Activated CD8-positive, alpha-beta memory T cell treated with anti-CD3 and anti-CD28 coated beads, Interleukin-2, amount 50 U/mL, for 1 hour (primary cell): Measurements from ENCODE around the gene HMGB2.

Experiments used
- DNase-seq: peaks from one replicate; pipeline ENCODE4 v3.0.0-alpha.2; 2020; ENCODE audit errors: extremely low read depth

Gene HMGB2

DNA sequence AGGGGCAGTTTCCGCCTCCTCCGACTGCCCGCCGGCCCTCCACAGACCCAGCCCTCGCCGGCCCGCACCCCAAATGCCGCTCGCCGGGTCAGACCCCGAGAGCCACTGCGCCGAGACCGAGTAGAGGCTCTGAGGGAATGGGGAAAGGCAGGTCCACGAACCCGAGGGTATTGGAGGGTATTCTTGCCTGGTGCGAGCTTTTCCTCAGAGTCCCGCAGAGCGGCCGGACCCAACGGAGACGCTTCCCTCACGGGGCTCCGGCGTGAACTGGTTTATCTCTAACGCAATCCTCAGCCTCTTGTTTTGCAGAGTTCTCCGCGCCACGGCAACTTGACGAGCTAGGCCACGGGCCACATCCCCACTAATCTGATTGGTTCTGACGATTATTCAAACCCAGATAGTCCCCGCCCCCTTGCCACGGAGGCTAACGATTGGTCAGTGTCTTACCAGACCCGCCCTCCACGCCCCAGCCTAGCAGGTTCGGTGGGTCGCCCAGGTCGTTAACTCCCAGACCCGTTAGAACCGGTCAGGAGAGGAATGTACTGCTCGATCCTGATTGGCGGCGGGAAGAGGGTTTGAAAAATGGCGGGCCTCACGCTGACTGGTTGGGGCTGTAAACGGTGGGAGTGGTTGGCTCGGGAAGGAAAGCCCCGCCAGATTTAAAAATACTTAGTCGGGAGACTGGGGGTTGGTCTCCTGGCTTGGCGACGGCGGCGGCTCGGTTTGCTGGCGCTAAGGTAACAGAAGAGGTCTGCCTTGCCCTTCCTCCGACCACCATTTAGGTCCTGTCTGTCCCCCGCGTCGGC, at the start of gene HMGB2:
TSS of gene HMGB2 (minus strand) at position 274 of the 806 bp plus-strand sequence. CDS start 709 bp downstream, outside the sequence.
- peak; percentile 100 for DNase-seq

DNA sequence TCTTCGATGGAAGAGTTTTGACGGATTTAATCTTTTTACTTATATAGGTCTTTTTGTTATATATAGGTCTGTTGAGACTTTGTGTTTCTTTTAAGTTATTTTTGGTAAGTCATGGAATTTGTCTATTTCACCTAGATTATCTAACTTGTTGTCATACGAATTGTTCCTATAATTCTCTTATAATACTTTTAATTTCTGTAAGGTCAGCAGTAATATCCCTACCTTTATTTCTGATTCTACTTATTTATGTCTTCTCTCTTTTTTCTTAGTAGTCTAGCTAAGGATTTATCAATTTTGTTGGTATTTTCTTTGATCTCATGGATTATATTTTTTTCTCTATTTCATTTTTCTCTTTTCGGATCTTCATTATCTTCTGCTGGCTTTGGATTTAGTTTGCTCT, 48.2 kb upstream of the HMGB2 start:
- DNase-seq: no peak

DNA sequence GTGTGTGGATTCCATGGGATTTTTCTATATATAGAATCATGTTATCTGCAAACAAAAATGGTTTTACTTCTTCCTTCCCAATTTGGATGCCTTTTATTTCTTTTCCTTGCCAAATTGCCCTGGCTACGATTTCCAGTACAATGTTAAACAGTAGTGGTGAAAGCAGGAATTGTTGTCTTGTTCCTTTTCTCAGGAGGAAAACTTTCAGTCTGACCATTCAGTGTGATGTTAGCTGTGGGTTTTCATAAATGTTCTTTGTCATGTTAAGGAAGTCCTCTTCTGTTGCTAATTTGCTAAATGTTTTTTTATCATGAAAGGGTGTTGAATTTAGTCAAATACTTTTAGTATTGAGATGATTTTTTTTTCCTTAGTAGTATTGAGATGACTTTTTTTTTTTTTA, 47.5 kb upstream of the HMGB2 start:
- no peak for DNase-seq

DNA sequence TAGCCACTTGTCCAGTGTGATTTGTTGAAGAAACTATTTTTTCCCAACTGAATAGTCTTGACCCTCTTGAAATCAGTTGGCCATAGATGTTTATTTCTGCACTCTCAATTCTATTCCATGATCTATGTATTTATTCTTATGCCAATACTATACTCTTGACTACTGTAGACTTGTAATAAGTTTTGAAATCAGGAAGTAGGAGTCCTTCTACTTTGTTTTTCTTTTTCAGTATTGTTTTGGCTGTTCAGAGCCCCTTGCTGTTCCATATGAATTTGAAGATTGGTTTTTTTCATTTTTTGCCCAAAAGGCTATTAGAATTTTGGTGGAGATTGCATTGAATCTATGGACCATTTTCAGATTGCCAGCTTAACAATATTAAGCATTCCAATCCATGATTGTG, 46.8 kb upstream of the HMGB2 start:
- DNase-seq: no peak

DNA sequence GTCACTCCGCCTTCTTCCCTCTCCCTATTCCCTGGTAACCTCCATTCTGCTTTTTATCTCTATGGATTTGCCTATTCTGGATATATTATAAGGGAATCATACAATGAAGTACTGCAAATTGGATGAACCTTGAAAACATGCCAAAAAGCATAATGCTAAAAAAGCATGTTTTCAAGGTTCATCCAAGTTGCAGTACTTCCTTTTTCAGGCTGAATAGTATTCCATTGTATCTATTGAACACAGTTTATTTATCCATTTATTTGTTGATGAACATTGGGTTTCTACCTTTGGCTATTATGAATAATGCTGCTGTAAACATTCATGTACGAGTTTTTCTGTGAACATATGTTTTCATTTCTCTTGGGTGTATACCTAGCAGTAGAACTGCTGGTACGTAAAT, 45.8 kb upstream of the HMGB2 start:
- DNase-seq: no peak

DNA sequence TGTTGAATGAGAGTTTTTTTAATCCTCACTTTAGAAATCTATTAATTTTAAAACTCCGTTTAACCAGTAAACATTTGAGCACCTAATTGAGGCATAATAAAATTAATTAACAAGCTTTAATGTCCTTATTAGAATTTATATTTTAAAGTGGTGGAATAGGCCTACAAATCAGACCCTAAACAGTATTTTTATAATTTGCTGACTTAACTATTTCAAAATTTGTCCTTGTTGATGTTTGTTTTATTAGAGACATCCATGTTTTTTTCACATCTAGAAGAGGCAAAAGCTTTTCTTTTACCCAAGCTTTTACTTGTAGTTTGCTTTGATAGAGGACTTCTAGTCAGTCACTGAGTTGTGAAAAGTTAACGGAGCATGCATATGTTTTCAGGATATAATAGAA, 40.4 kb upstream of the HMGB2 start:
- DNase-seq: no peak

DNA sequence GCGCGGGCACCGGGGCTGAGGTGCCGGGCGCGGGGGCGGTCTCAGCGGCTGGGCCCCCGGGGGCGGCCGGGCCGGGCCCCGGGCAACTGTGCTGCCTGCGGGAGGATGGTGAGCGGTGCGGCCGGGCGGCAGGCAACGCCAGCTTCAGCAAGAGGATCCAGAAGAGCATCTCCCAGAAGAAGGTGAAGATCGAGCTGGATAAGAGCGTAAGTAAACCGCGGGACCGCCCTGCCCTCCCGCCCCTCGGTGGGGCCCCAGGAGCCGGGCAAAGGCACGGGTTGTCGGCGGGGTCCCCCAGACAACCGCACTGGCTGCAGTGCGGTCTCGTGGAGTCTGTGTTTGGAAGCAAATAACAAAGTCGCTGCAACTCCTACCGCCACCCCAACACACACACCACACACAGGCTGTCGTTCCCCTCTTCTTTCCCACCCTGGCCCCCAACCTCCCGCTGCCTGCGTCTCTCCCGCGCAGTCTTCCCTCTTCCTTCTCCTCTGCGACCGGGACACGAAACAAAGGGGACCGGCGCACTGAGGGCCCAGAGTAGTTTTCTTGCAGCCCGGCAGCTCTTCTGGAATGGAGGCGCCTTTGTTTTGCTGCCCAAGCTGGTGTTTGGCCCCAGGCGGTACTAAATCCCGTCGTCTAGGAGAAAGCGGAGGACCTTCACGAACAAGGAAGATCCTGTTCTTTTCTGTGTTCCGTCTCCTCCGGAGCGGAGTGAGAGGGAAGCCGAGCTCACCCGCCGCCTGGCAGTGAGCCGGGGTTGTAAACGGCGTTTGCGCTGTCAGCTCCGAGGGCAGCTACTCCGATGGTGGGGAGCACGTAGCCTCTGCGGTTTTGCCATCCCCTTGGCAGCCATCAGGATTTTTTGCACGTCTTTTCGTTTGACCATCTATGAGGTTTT, 37.4 kb upstream of the HMGB2 start:
- DNase-seq: peak; percentile 4

DNA sequence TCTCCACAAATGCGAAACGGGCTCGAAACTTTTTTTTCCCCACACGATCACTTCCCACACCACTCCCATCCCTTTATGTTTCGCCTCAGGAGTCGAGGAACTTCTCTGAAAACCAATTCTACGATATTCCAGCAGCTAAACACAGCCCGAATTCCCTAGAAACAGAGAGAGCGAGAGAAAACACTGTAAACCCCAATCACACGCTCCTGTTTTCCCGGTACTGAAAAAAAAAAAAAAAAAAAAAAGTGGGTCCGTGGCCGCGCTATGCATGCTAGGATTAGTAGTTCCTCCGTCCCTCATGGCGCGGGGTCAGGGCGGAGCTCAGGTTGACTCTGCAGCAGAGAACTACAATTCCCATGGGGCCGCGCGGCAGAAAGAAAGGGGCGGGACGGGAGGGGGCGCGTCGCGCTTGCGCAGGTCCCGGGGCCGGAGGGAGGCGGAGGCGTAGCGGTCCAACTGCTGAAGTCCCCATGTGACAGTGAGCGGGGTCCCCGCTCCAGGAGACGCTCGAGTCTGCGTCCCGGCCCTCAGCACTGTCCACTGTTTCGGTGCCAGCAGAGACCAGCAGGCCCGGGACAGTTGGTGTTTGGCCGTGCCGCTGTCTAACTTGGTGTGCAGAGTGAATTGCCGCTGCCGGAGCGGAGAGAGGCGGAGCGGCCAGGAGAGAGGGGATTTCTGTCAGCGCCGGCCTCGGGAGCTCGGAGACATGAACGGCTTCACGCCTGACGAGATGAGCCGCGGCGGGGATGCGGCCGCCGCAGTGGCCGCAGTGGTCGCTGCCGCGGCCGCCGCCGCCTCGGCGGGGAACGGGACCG, 36.5 kb upstream of the HMGB2 start, which contains the start of gene SAP30:
TSS of gene SAP30 (plus strand) at position 478 of the 815 bp plus-strand sequence. CDS start at position 707, 229 bp downstream.
- peak; percentile 94 for DNase-seq

DNA sequence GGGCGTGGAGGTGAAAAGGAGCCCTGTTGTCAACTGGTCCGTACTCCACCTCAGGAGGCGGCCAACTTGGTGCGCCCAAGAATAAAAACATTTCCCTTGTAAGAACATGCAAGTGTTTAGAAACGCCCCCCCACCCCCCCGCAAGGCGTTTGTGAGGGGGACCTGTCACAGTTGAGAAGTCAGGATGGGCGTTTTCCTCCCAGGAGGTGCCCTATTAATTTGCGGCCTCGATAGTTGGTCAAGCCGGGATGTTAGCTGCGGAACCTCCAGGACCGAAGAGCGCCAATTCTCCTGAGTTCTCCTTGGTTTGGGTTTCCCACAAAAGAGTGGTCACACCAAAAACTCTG, 35.9 kb upstream of the HMGB2 start:
- DNase-seq: peak; percentile 21

DNA sequence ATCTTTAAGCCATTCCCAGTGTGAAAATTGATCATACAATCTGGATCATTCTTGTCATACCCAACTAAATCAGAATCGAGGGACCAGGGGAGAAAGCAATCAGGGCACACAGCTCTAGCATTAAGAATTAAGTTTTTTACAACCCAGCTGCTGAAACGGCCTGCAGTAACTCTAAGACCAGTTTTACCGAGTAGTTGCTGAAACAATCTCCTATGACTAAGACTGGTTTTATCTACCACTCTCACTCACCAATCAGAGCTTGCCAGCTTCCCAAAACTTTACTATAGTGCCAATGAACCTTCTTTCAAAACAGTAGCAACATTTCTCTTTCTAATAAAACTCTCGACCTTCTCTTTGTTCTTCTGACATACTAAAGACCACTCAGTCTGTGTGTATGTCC, 33.8 kb upstream of the HMGB2 start:
- DNase-seq: no peak

DNA sequence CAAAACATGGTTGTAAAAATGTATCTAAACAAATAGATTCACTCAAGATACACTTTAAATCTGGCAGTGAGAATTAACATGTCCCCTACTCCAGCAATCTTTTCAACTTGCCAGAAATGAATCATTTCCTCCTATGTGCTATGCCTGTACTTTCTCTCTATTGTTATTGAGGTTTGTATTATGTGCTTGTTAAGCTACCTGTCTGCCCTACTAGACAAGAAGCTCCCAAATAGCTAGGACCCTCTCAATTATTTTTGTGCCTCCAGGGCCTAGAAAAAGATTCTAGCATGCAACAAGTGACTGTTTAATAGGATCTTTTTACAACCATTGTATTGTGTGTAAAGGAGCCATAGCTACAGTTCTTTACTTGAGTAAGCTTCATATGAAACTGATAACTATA, 33.1 kb upstream of the HMGB2 start:
- no peak for DNase-seq

DNA sequence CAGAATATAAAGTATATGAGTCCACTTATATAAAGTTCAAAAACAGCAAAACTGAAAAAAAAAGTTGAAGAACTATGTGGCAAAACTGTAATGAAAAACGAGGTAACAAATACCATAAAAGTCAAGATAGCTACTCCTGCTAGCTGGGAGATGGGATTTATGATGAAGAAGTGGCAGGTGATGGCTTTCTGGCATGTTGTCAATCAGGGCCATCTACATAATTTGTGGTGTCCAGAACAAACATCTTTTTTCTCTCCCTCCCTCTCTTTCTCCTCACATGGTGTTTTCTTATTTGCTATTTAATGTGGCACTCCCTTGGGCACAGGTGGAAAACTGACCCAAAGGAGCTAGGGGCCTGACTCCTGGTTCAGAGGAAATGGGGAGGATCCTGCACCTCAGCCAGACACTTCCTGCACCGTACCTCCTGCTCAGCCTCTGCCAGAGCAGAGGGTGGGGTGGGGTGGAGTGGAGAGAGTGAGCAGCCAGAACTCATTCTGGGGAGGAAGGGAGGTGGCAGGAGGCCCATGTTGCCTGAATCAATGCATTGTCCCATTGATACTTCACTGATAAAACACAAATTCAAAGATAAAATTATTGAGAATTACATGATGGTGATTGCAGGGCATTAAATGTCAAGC, 31.3 kb upstream of the HMGB2 start:
- DNase-seq: no peak

DNA sequence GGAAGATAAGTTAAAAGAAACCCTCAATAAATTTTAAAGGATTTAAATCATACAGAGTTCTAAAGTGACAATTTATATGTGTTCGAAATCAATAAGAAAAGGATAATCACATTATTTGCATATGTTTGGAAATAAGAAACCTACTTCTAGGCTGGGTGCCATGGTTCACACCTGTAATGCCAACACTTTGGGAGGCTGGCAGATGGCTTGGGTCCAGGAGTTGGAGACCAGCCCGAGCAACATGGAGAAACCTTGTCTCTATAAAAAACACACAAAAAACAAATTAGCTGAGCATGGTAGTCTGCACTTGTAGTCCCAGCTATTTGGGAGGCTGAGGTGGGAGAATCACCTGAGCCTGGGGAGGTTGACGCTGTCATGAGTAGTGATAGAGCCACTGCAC, 28.5 kb upstream of the HMGB2 start:
- no peak for DNase-seq

DNA sequence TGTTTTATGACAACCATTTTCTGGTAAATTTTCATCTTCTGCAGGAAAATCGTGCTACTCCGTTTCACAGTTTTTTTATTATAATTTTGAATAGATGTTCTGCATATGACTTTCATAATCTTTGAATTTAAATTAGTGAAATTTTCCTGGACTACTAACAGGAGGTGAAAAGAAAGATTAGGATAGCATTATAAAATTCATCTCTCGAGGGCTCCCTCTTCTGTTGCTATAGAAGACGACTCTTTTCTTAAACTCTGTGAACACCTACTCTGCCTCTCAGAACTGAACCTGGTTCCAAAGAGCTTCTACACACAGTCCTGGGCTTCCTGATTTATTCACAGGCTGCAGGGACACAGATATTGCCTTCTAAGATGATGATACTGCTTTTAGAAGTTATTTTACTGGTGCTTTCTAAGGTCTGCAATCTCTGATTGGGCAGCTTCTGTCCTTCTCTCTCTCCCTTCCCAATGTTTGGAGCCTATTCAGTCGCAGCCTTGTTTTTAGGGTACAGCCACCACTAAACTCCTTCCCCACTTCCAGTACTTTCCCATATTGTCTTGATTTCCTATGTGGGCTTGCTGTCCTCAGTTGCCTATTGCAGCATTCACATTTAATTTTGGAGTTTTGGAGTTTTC, 26.5 kb upstream of the HMGB2 start:
- DNase-seq: no peak

DNA sequence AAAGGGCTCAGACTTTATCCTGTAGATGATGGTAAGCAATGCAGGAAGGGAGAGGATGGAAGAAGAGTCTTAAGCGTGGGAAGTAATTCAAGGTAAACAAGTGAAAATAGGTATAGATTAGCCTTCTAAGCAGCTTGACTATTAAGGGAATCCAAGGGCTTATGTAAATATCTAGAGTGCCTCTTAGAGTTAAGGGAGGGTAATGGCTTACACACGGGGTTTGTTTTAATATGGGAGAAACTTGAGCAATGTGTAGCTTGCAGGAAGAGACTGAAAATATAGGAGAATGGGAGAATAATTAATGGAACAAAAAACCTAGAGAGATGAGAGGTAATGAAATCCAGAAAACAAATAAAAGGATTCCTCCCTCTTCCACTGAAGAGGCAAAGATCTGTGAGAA, 23.8 kb upstream of the HMGB2 start:
- DNase-seq: no peak

DNA sequence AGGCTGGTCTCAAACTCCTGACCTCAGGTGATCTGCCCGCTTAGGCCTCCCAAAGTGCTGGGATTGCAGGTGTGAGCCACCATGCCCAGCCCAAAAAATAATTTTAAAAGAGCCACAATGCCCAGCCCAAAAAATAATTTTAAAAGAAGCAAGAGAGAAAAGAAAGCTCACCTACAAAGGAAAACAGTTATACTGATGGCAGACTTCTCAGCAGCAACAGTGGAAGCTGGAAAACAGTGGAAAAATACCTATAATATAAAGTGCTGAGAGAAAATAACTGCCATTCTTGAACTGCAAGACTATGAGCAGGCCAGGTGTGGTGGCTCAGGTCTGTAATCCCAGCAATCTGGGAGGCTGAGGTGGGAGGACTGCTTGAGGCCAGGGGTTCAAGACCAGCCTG, 13.3 kb upstream of the HMGB2 start:
- no peak for DNase-seq

DNA sequence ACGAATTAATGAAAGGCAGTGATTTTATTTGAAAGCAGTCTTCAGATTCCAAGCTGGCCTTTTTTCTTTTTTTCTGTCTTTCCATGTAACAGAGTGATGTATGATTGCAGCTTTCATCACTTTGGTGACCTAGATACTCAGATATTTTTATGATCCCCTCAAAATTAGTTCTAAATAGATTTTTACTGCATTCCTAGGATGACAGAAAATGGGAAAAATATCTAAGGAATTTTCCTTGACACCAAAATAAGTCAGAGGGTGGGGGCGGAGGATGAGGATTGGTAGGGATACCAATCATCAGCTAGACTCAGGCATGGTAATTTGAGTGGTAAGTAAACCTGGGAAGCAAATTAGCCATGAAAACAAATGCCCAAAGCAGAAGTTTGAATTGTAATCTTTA, 11.9 kb upstream of the HMGB2 start:
- no peak for DNase-seq

DNA sequence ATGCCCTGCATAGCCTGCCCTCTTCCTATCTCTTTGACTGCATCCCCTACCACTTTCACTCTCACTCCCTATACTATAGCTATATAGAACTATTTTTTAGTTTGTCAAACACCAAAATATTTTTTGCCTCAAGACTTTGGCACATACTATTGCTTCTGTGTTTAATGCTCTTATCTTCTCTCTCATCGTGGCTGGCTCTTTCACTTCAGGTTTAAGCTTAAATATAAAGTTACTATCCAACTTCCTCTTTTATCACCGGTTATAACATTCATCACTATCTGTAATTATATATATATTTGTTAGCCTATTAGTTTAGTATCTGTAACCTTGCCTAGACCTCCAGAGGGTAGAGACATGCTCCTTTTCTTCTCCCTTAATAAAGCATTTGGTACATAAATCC, 11.5 kb upstream of the HMGB2 start:
- DNase-seq: no peak

DNA sequence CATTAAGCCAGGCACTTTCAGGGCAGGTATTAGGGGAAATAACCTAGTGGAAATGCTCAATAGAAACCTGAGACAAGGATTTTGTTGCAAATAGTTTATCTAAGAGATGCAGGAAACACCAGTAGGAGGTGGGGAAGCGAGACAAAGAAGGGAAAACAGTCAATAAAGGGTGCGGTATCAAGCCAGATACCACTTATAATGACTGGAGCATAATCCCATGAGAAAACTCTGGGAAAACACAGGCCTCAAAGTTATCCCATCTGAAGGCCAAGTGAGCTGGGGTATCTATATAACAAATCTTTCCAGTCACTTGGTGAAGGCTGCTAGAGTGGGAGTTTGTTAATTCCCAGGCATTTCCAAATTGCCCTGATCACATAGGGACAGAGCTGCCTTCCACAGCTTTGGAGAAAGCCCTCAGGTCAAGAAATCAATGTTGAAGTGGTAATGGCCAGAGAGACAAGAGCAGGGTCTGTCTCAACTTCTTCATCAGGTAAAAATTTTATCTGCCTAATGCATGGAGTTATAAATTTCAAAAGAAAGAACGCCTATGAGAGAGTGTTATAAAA, 9.8 kb upstream of the HMGB2 start:
- no peak for DNase-seq

DNA sequence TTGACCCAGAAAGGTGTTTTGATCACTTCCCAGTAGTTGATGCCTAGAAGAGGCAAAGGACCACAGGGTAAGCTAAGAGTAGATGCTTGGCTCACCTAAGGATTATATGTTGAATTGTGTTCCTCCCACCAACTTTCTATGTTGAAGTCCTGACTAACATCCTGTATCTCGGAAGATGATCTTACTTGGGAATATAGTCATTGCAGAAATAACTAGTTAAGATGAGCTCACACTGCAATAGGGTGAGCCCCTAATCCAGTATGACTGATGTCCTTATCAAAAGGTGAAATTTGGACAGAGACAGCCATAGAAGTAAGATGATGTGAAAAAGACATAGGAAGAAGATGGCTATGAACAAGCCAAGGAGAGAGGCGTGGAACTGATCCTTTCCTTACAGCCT, 3.3 kb upstream of the HMGB2 start:
- DNase-seq: no peak
